Measurements from ENCODE around the gene EGLN3.

DNA sequence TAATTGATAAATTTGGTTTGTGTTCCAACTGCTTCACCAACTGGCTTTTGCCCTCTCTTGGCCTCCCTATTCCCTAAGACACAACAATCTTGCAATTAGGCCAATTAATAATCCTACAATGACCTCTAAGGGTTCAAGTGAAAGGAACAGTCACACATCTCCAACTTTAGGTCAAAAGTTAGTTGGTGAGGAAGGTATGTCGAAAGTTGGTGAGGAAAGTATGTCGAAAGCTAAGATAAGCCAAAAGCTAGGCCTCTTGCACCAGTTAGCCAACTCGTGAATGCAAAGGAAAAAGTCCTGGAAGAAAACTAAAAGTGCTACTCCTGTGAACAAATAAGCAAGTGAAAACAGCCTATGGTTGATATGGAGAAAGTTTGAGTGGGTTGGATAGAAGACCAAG lies 32.6 kb downstream of the EGLN3 start:
- TF ChIP-seq MTA3 (CRISPR knock-in tag; IDR thresholded peaks at IDR 0.05) (no peak), POLR2A (IDR thresholded peaks at IDR 0.05; ENCODE audit: insufficient read depth in 1 of 2, low read depth in 2 of 2, low read length in 2 of 2) (no peak)
